HuH-7.5 (cell line): ENCODE measurements around the gene CIRBP.

Source experiments
- DNase-seq: peaks from one replicate; pipeline ENCODE4 v3.0.0; 2011; ENCODE audit warnings: low spot score

The CIRBP gene

GRCh38 chr19:1267477-1268225 lies 1.5 kb upstream of the CIRBP start:
- DNase-seq, result no peak

GRCh38 chr19:1268226-1269064 lies 687 bp upstream of the CIRBP start:
- DNase-seq, result no peak

GRCh38 chr19:1269478-1270212 lies 513 bp downstream of the CIRBP start:
- DNase-seq, result peak; percentile 94

- DNase-seq, result no peak
These were observed 1.2 kb downstream of the CIRBP start for GRCh38 chr19:1270213-1270853.

GRCh38 chr19:1270854-1271527 lies 1.9 kb downstream of the CIRBP start:
- DNase-seq, result no peak

GRCh38 chr19:1271528-1272422 lies 2.6 kb downstream of the CIRBP start:
- no peak for DNase-seq

GRCh38 chr19:1272423-1273262 lies 3.5 kb downstream of the CIRBP start:
- DNase-seq, result no peak

- no peak for DNase-seq
These were observed 4.3 kb downstream of the CIRBP start for GRCh38 chr19:1273263-1274041.

- DNase-seq, result no peak
These were observed 5.1 kb downstream of the CIRBP start for GRCh38 chr19:1274081-1274851.

- no peak for DNase-seq
These were observed 5.7 kb downstream of the CIRBP start for GRCh38 chr19:1274852-1275259.

GRCh38 chr19:1275260-1275975 lies 6.3 kb downstream of the CIRBP start, which contains the start of gene FAM174C:
Gene FAM174C, plus strand, starts transcription at chr19:1275530. Its CDS starts 20 bp downstream, at chr19:1275550.
- peak; percentile 99 for DNase-seq

GRCh38 chr19:1275976-1276627 lies 7.0 kb downstream of the CIRBP start:
- no peak for DNase-seq

- DNase-seq, result no peak
These were observed 7.5 kb downstream of the CIRBP start for GRCh38 chr19:1276628-1277022.

- no peak for DNase-seq
These were observed 7.9 kb downstream of the CIRBP start for GRCh38 chr19:1277061-1277460.

GRCh38 chr19:1278074-1278473 lies 8.9 kb downstream of the CIRBP start:
- no peak for DNase-seq
